Measurements from ENCODE around the gene APOA5. TPM values are rescaled to one million over a fixed set of nuclear protein-coding genes. Genes with fewer than 3 reads are reported as not detected.

APOA5 gene
- total and polyA plus RNA-seq, 2 of the 8 experiments (the other 6 are each of a cell fraction or from before 2014, with no cell fraction given) = 0.08 to 0.15 TPM

- TF ChIP-seq ZNF274 (IDR thresholded peaks at IDR 0.05; ENCODE audit: borderline replicate concordance, extremely low read depth, low read length) (no peak), SAP30 (IDR thresholded peaks at IDR 0.05; ENCODE audit: insufficient read depth, insufficient replicate concordance, low read length) (no peak)
Measured at GRCh38 chr11:116823031-116823843, 31.6 kb upstream of the APOA5 start, which contains the start of gene APOA4 (continued).

All from H1 (cell line).